DOHH2 (cell line): ENCODE results near the gene DDX60.

Experiments
- EZH2phosphoT487 ChIP-seq: fragments of 200-600 bp; sonication (generic); IDR thresholded peaks from 2 replicates; pipeline ENCODE4 v1.6.1; 2017; ENCODE audit warnings: borderline replicate concordance, mild to moderate bottlenecking, antibody characterized with exemption, low read length, moderate library complexity, mixed read lengths
- TF ChIP-seq, protein P1 (sequence below): fragments of 200-600 bp; sonication (generic); IDR thresholded peaks from one replicate; pipeline ENCODE4 v1.5.1; 2014; ENCODE audit warnings: antibody characterized with exemption, mild to moderate bottlenecking, low read depth, low read length; ENCODE audit not compliant: poor library complexity, severe bottlenecking

DNA sequence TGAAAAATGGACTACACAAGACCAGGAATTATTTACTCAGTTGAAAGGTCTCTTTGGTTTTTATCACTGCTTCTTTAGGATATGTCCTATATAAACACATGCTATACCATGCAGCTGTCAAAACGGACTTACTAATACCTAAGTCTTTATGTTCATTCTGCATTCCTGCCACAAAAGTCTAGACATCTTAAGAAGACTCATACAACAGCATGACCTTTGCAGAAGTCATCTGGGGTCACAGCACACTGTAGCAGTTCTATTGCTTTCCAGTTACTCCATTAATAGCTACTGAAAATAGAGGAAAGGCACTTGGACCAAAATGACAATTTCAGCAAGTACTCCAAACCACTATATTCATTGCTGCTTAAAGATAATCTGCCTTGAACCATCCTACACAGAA, 53.2 kb downstream of the DDX60 start:
- TF ChIP-seq, protein P1, sequence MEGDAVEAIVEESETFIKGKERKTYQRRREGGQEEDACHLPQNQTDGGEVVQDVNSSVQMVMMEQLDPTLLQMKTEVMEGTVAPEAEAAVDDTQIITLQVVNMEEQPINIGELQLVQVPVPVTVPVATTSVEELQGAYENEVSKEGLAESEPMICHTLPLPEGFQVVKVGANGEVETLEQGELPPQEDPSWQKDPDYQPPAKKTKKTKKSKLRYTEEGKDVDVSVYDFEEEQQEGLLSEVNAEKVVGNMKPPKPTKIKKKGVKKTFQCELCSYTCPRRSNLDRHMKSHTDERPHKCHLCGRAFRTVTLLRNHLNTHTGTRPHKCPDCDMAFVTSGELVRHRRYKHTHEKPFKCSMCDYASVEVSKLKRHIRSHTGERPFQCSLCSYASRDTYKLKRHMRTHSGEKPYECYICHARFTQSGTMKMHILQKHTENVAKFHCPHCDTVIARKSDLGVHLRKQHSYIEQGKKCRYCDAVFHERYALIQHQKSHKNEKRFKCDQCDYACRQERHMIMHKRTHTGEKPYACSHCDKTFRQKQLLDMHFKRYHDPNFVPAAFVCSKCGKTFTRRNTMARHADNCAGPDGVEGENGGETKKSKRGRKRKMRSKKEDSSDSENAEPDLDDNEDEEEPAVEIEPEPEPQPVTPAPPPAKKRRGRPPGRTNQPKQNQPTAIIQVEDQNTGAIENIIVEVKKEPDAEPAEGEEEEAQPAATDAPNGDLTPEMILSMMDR = no peak
- TF ChIP-seq EZH2phosphoT487 = no peak
